ENCODE measurements around the gene ATXN2. TPM values are rescaled to one million over a fixed set of nuclear protein-coding genes. Genes with fewer than 3 reads are reported as not detected.
A peak's percentile ranks its signal among the peaks of the same experiment; 100 is the strongest.
"Not testable (repeated sequence)": the region's sequence is repeated elsewhere in the genome, so short reads cannot be mapped to it uniquely, and the experiment has no call there.

Gene ATXN2
- total RNA-seq, 1 experiment from 2014 or later, result 10.1 TPM

- no peak for DNase-seq (ENCODE audit: low read depth)
These were observed 25.6 kb downstream of the ATXN2 start for GRCh38 chr12:111573476-111573875.

GRCh38 chr12:111570084-111570961 lies 28.8 kb downstream of the ATXN2 start:
- peak; percentile 87 for DNase-seq (ENCODE audit: low read depth)

GRCh38 chr12:111569363-111570083 lies 29.6 kb downstream of the ATXN2 start:
- no peak for DNase-seq (ENCODE audit: low read depth)

- DNase-seq (ENCODE audit: low read depth), result not testable (repeated sequence)
These were observed 38.3 kb downstream of the ATXN2 start for GRCh38 chr12:111560844-111561243.

GRCh38 chr12:111558107-111558376 lies 41.1 kb downstream of the ATXN2 start:
- DNase-seq (ENCODE audit: low read depth), result no peak

- no peak for DNase-seq (ENCODE audit: low read depth)
These were observed 41.6 kb downstream of the ATXN2 start for GRCh38 chr12:111557271-111558106.

- no peak for DNase-seq (ENCODE audit: low read depth)
These were observed 42.4 kb downstream of the ATXN2 start for GRCh38 chr12:111556676-111557075.

- DNase-seq (ENCODE audit: low read depth), result not testable (repeated sequence)
These were observed 43.8 kb downstream of the ATXN2 start for GRCh38 chr12:111555313-111555712.

- peak; percentile 18 for DNase-seq (ENCODE audit: low read depth)
These were observed 52.2 kb downstream of the ATXN2 start for GRCh38 chr12:111546758-111547383.

GRCh38 chr12:111546171-111546570 lies 52.9 kb downstream of the ATXN2 start:
- no peak for DNase-seq (ENCODE audit: low read depth)

GRCh38 chr12:111544032-111544431 lies 55.1 kb downstream of the ATXN2 start:
- DNase-seq (ENCODE audit: low read depth), result no peak

GRCh38 chr12:111532751-111533150 lies 66.4 kb downstream of the ATXN2 start:
- DNase-seq (ENCODE audit: low read depth), result no peak

- DNase-seq (ENCODE audit: low read depth), result peak; percentile 57
These were observed 69.4 kb downstream of the ATXN2 start for GRCh38 chr12:111529424-111530368.

- no peak for DNase-seq (ENCODE audit: low read depth)
These were observed 75.4 kb downstream of the ATXN2 start for GRCh38 chr12:111523587-111524167.

- no peak for DNase-seq (ENCODE audit: low read depth)
These were observed 77.3 kb downstream of the ATXN2 start for GRCh38 chr12:111521801-111522200.

- no peak for DNase-seq (ENCODE audit: low read depth)
These were observed 79.2 kb downstream of the ATXN2 start for GRCh38 chr12:111519937-111520336.

GRCh38 chr12:111519083-111519482 lies 80.0 kb downstream of the ATXN2 start:
- no peak for DNase-seq (ENCODE audit: low read depth)

GRCh38 chr12:111507719-111508118 lies 91.4 kb downstream of the ATXN2 start:
- DNase-seq (ENCODE audit: low read depth), result not testable (repeated sequence)

GRCh38 chr12:111507258-111507657 lies 91.9 kb downstream of the ATXN2 start:
- DNase-seq (ENCODE audit: low read depth), result not testable (repeated sequence)

- no peak for DNase-seq (ENCODE audit: low read depth)
These were observed 92.9 kb downstream of the ATXN2 start for GRCh38 chr12:111506260-111506659.

Measured in Daoy (cell line).